NT2/D1 (cell line): ENCODE results near the gene SLITRK1.

Experiments used
- YY1 ChIP-seq: IDR thresholded peaks from 2 replicates; pipeline ENCODE4 v1.6.1; 2011; ENCODE audit not compliant: insufficient read length, insufficient read depth
- ZNF274 ChIP-seq: IDR thresholded peaks from 2 replicates; pipeline ENCODE4 v1.6.1; 2011; ENCODE audit warnings: mild to moderate bottlenecking, low read depth, low read length

- TF ChIP-seq YY1 (no peak), ZNF274 (no peak)
Measured at GRCh38 chr13:83831796-83832195, 50.5 kb downstream of the SLITRK1 start.
